Upper lobe of right lung (tissue), 1 donor: ENCODE data around the gene COL3A1. TPM values are rescaled to one million over a fixed set of nuclear protein-coding genes. Genes with fewer than 3 reads are reported as not detected.

Source experiments
- ATAC-seq: fragments of 200-7000 bp; cut with Tn5 transposase; one replicate; pipeline ENCODE4 v1.9.1; 2020; ENCODE audit warnings: mild to moderate bottlenecking, moderate library complexity
- DNase-seq: peaks from one replicate; pipeline ENCODE4 v3.0.0-alpha.2; 2020
- H3K27ac ChIP-seq: fragments of 200-600 bp; one replicate; pipeline ENCODE4 v1.8.0; 2022
- H3K27me3 ChIP-seq: fragments of 200-600 bp; one replicate; pipeline ENCODE4 v1.8.0; 2022; ENCODE audit warnings: mild to moderate bottlenecking
- H3K36me3 ChIP-seq: fragments of 200-600 bp; one replicate; pipeline ENCODE4 v1.8.0; 2022
- H3K4me1 ChIP-seq: fragments of 200-600 bp; one replicate; pipeline ENCODE4 v1.8.0; 2022
- H3K4me3 ChIP-seq: fragments of 200-600 bp; one replicate; pipeline ENCODE4 v1.8.0; 2022; ENCODE audit warnings: mild to moderate bottlenecking
- H3K9me3 ChIP-seq: fragments of 200-600 bp; one replicate; pipeline ENCODE4 v1.8.0; 2022
- CTCF ChIP-seq: fragments of 200-600 bp; IDR thresholded peaks from one replicate; pipeline ENCODE4 v1.8.0; 2022; ENCODE audit warnings: antibody characterized with exemption
- intact Hi-C: fragments of 100-400 bp; cut with DNase I; formaldehyde crosslinking; loops from one replicate; pipeline ENCODE4 v1.11.0; 2022
- total RNA-seq: library from RNA; stranded (reverse); fragmentation: NEBNext Ultra II Directional; extraction: Animal tissue kit (Norgen Biotek cat#: 25700); gene quantifications from one replicate; pipeline ENCODE4 v1.2.1, GENCODE V29; 2021
- donor health status: DM: no; HTN: yes; CAD: no; lungs with severe emphysema.

The COL3A1 gene
- total RNA-seq, 1 donor from 2014 or later = 188 TPM

DNA sequence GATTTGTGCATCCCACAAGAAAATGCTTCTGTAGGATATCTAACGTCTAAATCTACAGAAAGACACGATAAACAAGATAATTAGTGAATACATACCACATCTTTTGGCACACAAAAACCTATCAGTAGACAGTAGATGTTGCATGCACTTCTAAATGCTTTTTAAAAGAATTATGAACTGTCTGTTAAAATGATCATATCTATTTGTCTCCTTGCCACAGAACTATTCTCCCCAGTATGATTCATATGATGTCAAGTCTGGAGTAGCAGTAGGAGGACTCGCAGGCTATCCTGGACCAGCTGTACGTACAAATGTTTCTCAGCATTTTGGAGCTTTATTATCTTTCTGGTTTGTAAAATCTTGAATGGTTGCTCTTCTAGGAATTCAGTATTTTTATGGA, 12.7 kb downstream of the COL3A1 start:
- ATAC-seq (no peak), DNase-seq (no peak)
- Histone ChIP-seq H3K4me3 (no peak overlapping the region), H3K27me3 (no peaks in the 10 kb centered on the region), H3K27ac (no peak overlapping the region), H3K4me1 (no peaks in the 10 kb centered on the region), H3K36me3 (peaks cover 24% of the 10 kb centered on the region), H3K9me3 (no peaks in the 10 kb centered on the region)
- intact Hi-C loops = no loop called here
- no peak for TF ChIP-seq CTCF

GRCh38 chr2:188993247-188993646, 19.1 kb downstream of the COL3A1 start:
- no peak overlapping the region for H3K27ac ChIP-seq
- ATAC-seq = no peak
- H3K9me3 ChIP-seq = no peaks in the 10 kb centered on the region
- H3K27me3 ChIP-seq = no peaks in the 10 kb centered on the region
- no peak overlapping the region for H3K4me3 ChIP-seq
- H3K36me3 ChIP-seq = peaks cover 51% of the 10 kb centered on the region
- intact Hi-C loops = loop anchor here (10.0 kb wide), 1 partner anchor 72 kb away; no protein-coding TSS in a partner anchor
- no peaks in the 10 kb centered on the region for H3K4me1 ChIP-seq
- TF ChIP-seq CTCF = no peak
- DNase-seq = no peak

GRCh38 chr2:188997263-188997662, 23.1 kb downstream of the COL3A1 start:
- no peak for TF ChIP-seq CTCF
- Histone ChIP-seq H3K27me3 (no peaks in the 10 kb centered on the region), H3K9me3 (no peaks in the 10 kb centered on the region), H3K4me3 (no peak overlapping the region), H3K36me3 (peaks cover 63% of the 10 kb centered on the region), H3K4me1 (no peaks in the 10 kb centered on the region), H3K27ac (no peak overlapping the region)
- ATAC-seq = no peak
- no peak for DNase-seq
- intact Hi-C loops = loop anchor here (10.0 kb wide), 1 partner anchor 68 kb away; no protein-coding TSS in a partner anchor

DNA sequence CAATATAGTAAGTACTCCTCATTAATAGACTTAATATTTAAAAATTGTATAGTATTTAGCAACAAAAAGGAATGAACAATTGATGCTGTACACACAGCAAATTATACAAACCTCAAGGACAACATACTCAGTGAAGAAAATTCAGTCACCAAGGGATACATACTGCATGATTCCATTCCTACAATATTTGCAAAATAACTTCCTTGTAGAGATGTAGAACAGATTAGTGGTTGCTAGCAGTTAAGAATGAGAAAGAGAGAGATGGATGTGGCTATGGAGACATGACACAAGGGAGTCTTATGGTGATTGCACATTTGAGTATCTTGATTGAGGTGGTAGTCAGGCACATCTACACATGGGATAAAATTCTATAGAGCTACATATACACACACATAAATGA, 26.0 kb downstream of the COL3A1 start:
- H3K36me3 ChIP-seq = peaks cover 60% of the 10 kb centered on the region
- intact Hi-C loops = no loop called here

DNA sequence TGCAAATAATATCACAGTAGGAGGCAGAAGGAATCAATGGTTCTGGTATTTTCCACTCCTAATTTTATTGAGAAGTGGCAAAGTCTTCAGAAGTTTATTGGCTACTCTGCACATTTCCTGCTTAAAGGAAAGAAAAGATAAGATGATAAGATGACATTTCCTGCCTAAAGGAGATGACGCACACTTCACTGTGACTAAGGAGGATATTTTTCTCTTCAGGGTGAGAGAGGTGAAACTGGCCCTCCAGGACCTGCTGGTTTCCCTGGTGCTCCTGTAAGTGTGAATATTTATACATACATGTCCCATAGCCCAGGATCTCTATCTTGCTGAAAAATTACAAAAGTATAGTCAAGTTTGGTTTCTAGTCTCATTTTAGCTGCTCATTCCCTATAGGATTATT, 27.9 kb downstream of the COL3A1 start:
- peaks cover 55% of the 10 kb centered on the region for H3K36me3 ChIP-seq
- no peak for DNase-seq
- H3K4me1 ChIP-seq = no peaks in the 10 kb centered on the region
- H3K27ac ChIP-seq = no peak overlapping the region
- intact Hi-C loops = no loop called here
- TF ChIP-seq CTCF = no peak
- no peak for ATAC-seq
- H3K27me3 ChIP-seq = no peaks in the 10 kb centered on the region
- H3K9me3 ChIP-seq = no peaks in the 10 kb centered on the region
- no peak overlapping the region for H3K4me3 ChIP-seq

More for the DNA sequence above, 26.0 kb downstream of the COL3A1 start:
- ATAC-seq = no peak
- Histone ChIP-seq H3K27ac (no peak overlapping the region), H3K4me3 (no peak overlapping the region), H3K27me3 (no peaks in the 10 kb centered on the region), H3K4me1 (no peaks in the 10 kb centered on the region), H3K9me3 (no peaks in the 10 kb centered on the region)
- TF ChIP-seq CTCF = no peak
- no peak for DNase-seq
